D721Med (cell line): Measurements from ENCODE around the gene GPATCH8.

Source experiments
- DNase-seq: peaks from one replicate; pipeline ENCODE4 v3.0.0; 2011; ENCODE audit warnings: low spot score; ENCODE audit not compliant: insufficient read length
- FAIRE-seq: peaks from 2 replicates; lab custom pipeline; 2011; peaks lifted over from hg19 to GRCh38; lab: Jason Lieb, UNC
- CTCF ChIP-seq: IDR thresholded peaks from 2 replicates; pipeline ENCODE4 v1.5.1; 2012; ENCODE audit warnings: mild to moderate bottlenecking, control low read depth; ENCODE audit not compliant: insufficient read depth; ENCODE audit errors: missing control alignments

GPATCH8 gene

DNA sequence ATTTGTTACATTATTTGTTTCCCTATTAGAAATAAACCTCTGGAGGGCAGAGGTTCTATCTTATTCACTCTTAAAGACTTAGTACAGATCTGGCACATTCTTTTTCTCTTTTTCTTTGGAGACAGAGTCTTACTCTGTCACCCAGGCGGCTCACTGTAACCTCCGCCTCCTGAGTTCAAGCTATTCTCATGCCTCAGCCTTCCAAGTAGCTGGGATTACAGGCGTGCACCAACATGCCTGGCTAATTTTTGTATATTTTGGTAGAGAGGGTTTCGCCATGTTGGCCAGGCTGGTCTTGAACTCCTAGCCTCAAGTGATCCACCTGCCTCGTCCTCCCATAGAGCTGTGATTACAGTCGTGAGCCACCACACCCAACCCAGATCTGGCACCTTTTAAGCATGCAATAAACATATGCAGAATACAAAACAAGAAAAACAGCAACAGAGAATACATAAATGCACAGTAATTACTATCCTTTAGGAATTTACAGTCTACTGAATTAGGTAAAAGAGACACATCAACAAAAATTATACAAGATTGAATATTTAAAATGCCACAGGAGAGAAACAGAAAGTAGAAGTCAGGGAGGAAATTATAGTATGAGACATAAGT lies 52.1 kb downstream of the GPATCH8 start:
- TF ChIP-seq CTCF: no peak
- DNase-seq (no peak), FAIRE-seq (no peak)

DNA sequence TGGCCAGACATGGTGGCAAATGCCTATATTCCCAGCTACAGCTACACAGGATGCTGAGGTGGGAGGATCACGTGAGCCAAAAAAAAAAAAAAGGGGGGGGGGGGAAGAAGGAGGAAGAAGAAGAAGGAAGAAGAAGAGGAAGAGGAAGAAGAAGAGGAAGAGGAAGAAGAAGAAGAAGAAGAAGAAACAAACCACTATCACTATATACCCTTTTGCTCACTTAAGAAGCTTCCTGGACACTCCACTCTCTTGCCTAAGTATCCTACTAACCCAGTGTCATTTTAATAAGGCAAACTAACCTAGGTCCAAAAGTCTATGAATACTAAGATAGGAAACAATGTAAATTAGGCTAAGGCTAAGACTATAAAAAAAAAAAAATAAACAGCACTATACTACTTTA lies 54.8 kb downstream of the GPATCH8 start:
- TF ChIP-seq CTCF: no peak
- FAIRE-seq (no peak), DNase-seq (no peak)

DNA sequence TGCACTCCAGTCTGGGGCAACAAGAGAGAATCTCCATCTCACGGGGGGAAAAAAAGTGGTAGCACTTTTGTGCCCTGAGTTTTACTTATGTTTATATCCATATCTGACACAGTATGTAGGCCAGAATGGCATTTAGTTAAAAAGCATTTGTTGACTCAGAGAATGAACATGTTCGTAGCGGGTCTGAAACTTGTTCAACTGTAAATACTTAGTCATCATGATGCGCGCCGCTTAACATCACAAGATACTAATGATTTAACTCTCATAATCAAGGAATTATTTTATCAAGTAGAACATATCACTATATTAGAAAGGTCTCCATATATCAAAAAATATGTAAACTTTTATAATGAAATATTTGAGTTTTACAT lies 58.5 kb downstream of the GPATCH8 start:
- no peak for TF ChIP-seq CTCF
- DNase-seq (no peak), FAIRE-seq (no peak)

GRCh38 chr17:44442806-44443205 lies 60.4 kb downstream of the GPATCH8 start:
- TF ChIP-seq CTCF: no peak
- DNase-seq (no peak), FAIRE-seq (no peak)

- no peak for FAIRE-seq
- no peak for DNase-seq
- no peak for TF ChIP-seq CTCF
These were observed 64.0 kb downstream of the GPATCH8 start for GRCh38 chr17:44439168-44439567.

- DNase-seq (no peak), FAIRE-seq (no peak)
- no peak for TF ChIP-seq CTCF
These were observed 64.6 kb downstream of the GPATCH8 start for GRCh38 chr17:44438636-44439035.

DNA sequence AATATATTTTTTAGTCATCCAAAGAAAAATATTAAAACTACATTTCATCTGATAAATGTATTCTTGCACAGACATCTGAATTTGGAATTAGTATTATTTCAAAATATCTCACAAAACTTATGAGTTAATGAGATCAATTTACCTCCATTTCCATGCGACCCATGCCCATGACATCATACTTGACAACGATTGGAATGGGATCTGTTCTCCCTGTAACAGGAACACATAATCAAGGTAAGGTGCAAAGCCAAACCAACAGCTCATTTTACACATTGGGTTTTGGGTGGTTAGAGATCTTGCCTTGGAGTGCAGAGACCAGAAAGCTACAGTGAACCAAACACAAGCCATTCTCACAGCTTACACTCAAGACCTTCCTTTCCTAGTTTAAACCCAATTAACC lies 66.9 kb downstream of the GPATCH8 start:
- FAIRE-seq: no peak
- no peak for TF ChIP-seq CTCF
- DNase-seq: no peak
